PC-3 (cell line): ENCODE results near the gene GRIP1.

Experiments used
- EZH2 ChIP-seq: fragments of 300-600 bp; sonication (generic); IDR thresholded peaks from one replicate; pipeline ENCODE4 v1.6.1; 2017; ENCODE audit warnings: antibody characterized with exemption, mild to moderate bottlenecking, low read length; ENCODE audit not compliant: unreplicated experiment
- TF ChIP-seq, protein P1 (sequence below): fragments of 300-600 bp; sonication (generic); conservative IDR thresholded peaks from 2 replicates; pipeline ENCODE4 v1.5.1; 2017; ENCODE audit warnings: antibody characterized with exemption, low read depth, mild to moderate bottlenecking, low read length

DNA sequence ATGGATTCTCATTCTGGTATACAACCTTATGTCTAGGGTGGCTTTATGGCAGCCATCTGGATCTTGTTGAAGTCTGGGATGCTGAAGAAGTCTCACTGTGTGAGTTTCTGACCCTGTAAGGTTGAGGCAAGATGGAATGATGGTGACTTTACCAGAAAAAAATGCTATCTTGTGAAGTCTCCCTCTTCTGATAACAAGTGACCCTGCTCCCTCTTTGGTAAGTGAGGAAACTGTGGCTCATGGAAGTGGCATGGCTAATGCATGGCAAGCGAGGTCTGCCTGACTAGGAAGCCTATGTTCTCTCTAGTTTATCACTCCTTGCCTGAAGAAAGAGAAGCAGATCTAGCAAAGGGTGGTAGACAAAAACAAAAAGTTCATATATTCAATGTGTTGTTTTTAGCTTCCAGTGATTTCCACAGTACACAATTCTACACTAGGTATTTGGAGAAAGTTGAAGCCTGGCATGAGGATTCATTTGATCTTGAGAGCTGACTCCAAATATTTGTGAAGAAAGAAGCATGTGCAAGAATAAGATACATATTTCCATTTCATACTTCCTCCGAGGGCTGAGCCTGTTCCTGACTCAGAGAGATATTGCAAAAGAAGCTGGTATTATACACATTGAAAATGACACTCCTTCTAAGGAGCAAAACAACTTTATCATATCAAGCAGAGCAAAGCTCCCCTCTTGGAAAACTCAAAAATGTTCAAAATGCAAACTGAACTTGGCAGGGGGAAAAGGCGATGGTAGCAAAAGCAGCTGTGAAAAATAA is 313.0 kb downstream of the GRIP1 start:
- no peak for TF ChIP-seq EZH2
- TF ChIP-seq, protein P1, sequence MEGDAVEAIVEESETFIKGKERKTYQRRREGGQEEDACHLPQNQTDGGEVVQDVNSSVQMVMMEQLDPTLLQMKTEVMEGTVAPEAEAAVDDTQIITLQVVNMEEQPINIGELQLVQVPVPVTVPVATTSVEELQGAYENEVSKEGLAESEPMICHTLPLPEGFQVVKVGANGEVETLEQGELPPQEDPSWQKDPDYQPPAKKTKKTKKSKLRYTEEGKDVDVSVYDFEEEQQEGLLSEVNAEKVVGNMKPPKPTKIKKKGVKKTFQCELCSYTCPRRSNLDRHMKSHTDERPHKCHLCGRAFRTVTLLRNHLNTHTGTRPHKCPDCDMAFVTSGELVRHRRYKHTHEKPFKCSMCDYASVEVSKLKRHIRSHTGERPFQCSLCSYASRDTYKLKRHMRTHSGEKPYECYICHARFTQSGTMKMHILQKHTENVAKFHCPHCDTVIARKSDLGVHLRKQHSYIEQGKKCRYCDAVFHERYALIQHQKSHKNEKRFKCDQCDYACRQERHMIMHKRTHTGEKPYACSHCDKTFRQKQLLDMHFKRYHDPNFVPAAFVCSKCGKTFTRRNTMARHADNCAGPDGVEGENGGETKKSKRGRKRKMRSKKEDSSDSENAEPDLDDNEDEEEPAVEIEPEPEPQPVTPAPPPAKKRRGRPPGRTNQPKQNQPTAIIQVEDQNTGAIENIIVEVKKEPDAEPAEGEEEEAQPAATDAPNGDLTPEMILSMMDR: no peak
